HepG2 (cell line): ENCODE measurements around the gene GALNT18.

Experiments used
- FOXJ3 ChIP-seq: sonication (generic); formaldehyde crosslinking; IDR thresholded peaks from 2 replicates; pipeline ENCODE4 v1.4.0; 2020; ENCODE audit warnings: missing genetic modification reagents, mild to moderate bottlenecking, borderline replicate concordance
- MAFK ChIP-seq, 2 experiments: IDR thresholded peaks in 1 of 2; conservative IDR thresholded peaks in 1 of 2; 2 replicates each; pipeline ENCODE4 v1.6.1; 2011; ENCODE audit warnings: improper control_type of control experiment in 2 of 2, low read length in 2 of 2
- NFYB ChIP-seq: sonication (generic); formaldehyde crosslinking; IDR thresholded peaks from 2 replicates; pipeline ENCODE4 v1.4.0; 2020; ENCODE audit warnings: missing genetic modification reagents
- POLR2A ChIP-seq, 2 experiments: IDR thresholded peaks; 2 replicates each; pipeline ENCODE4 v1.6.1; 2011; ENCODE audit warnings: low read depth in 2 of 2, low read length in 2 of 2, mild to moderate bottlenecking in 1 of 2, moderate library complexity in 1 of 2; ENCODE audit not compliant: insufficient read depth in 1 of 2
- RAD21 ChIP-seq: fragments of 450-650 bp; formaldehyde crosslinking; IDR thresholded peaks from 2 replicates; pipeline ENCODE4 v1.5.0; 2020; ENCODE audit warnings: mild to moderate bottlenecking
- ZBTB42 ChIP-seq: sonication (generic); formaldehyde crosslinking; IDR thresholded peaks from 2 replicates; pipeline ENCODE4 v1.5.0; 2020; ENCODE audit warnings: mild to moderate bottlenecking, missing genetic modification reagents
- ZFX ChIP-seq: sonication (generic); formaldehyde crosslinking; IDR thresholded peaks from 2 replicates; pipeline ENCODE4 v1.4.0; 2020; ENCODE audit warnings: mild to moderate bottlenecking, low read depth, missing genetic modification reagents, moderate library complexity
- ZMYM2 ChIP-seq: sonication (generic); formaldehyde crosslinking; IDR thresholded peaks from 2 replicates; pipeline ENCODE4 v1.8.0; 2022; ENCODE audit warnings: mild to moderate bottlenecking, missing genetic modification reagents
- ZNF101 ChIP-seq: sonication (generic); formaldehyde crosslinking; IDR thresholded peaks from 2 replicates; pipeline ENCODE4 v1.4.0; 2020; ENCODE audit warnings: mild to moderate bottlenecking, low read depth, missing genetic modification reagents, borderline replicate concordance
- ZNF136 ChIP-seq: sonication (generic); formaldehyde crosslinking; IDR thresholded peaks from 2 replicates; pipeline ENCODE4 v1.8.1; 2022; ENCODE audit warnings: low read depth, mild to moderate bottlenecking, moderate library complexity, missing genetic modification reagents
- ZNF317 ChIP-seq: sonication (generic); formaldehyde crosslinking; IDR thresholded peaks from 2 replicates; pipeline ENCODE4 v1.5.0; 2020; ENCODE audit warnings: mild to moderate bottlenecking, missing genetic modification reagents
- ZNF776 ChIP-seq: sonication (generic); formaldehyde crosslinking; IDR thresholded peaks from 2 replicates; pipeline ENCODE4 v1.4.0; 2020; ENCODE audit warnings: mild to moderate bottlenecking, missing genetic modification reagents
- TF ChIP-seq, protein P1 (sequence below): sonication (generic); formaldehyde crosslinking; IDR thresholded peaks from 2 replicates; pipeline ENCODE4 v1.4.0; 2020; ENCODE audit warnings: missing genetic modification reagents
- TF ChIP-seq, protein P2 (sequence below): sonication (generic); formaldehyde crosslinking; IDR thresholded peaks from 2 replicates; pipeline ENCODE4 v1.5.0; 2020; ENCODE audit warnings: missing genetic modification reagents, mild to moderate bottlenecking, borderline replicate concordance

DNA sequence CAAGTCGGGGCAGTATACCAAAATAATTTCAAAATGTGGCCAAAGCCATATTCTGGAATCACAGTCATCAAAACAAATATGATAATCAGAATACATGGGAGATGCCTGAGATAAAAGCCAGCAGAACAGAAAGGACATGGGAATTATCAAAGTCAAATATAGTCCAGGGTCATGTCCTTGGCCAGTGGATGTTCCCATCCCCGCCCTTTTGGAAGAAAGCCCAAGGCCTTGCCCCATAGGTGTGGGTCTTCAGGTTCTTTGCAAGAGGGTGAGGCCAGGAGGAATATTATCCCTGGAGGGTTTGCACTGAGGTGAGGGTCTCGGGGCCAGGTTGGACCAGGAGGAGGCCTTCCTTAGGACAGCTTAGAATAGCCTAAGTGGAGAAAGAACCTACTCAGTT lies 215.2 kb downstream of the GALNT18 start:
- TF ChIP-seq, protein P1, sequence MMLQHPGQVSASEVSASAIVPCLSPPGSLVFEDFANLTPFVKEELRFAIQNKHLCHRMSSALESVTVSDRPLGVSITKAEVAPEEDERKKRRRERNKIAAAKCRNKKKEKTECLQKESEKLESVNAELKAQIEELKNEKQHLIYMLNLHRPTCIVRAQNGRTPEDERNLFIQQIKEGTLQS = no peak
- TF ChIP-seq POLR2A (IDR thresholded peaks at IDR 0.05; ENCODE audit: insufficient read depth in 1 of 2, low read depth in 2 of 2, low read length in 2 of 2) = no peak
- TF ChIP-seq, protein P2, sequence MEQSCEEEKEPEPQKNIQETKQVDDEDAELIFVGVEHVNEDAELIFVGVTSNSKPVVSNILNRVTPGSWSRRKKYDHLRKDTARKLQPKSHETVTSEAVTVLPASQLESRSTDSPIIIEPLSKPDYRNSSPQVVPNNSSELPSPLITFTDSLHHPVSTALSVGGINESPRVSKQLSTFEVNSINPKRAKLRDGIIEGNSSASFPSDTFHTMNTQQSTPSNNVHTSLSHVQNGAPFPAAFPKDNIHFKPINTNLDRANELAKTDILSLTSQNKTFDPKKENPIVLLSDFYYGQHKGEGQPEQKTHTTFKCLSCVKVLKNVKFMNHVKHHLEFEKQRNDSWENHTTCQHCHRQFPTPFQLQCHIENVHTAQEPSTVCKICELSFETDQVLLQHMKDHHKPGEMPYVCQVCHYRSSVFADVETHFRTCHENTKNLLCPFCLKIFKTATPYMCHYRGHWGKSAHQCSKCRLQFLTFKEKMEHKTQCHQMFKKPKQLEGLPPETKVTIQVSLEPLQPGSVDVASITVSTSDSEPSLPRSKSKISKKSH = no peak
- no peak for TF ChIP-seq ZFX
- TF ChIP-seq ZMYM2 (CRISPR knock-in tag) = no peak
- TF ChIP-seq ZNF136 (CRISPR knock-in tag) = no peak
- TF ChIP-seq ZNF776 (CRISPR knock-in tag) = no peak
- no peak for TF ChIP-seq NFYB (CRISPR knock-in tag)
- no peak for TF ChIP-seq ZNF101 (CRISPR knock-in tag)
- no peak for TF ChIP-seq ZNF317
- no peak for TF ChIP-seq MAFK (conservative IDR thresholded peaks at IDR 0.05 in 1 of 2, IDR thresholded peaks at IDR 0.05 in 1 of 2; ENCODE audit: low read length in 2 of 2)
- TF ChIP-seq ZBTB42 = no peak
- TF ChIP-seq FOXJ3 (CRISPR knock-in tag) = no peak
- no peak for TF ChIP-seq RAD21 (CRISPR knock-in tag)
